HepG2 (cell line): ENCODE measurements around the gene HECA. TPM values are rescaled to one million over a fixed set of nuclear protein-coding genes. Genes with fewer than 3 reads are reported as not detected.

ENCODE experiments used
- ATAC-seq: fragments of 200-7000 bp; cut with Tn5 transposase; 3 replicates; pipeline ENCODE4 v1.9.1; 2020; ENCODE audit warnings: mild to moderate bottlenecking, moderate library complexity
- BruUV-seq: library from RNA; stranded (reverse); fragments of 400-500 nt; replicated peaks from 2 replicates; lab custom pipeline; 2021; lab: Mats Ljungman, UMichigan
- CTCF ChIA-PET: fragments of 300-600 bp; formaldehyde crosslinking; extraction: SDS; loops from one replicate; lab custom pipeline; 2021; ENCODE audit warnings: low total read pairs, inconsistent platforms, low intra/inter-chr PET ratio; lab: Yijun Ruan, JAX
- POLR2A ChIA-PET: fragments of 350-600 bp; sonication (Branson Sonifier 250); formaldehyde crosslinking; loops from one replicate; lab custom pipeline; 2020; ENCODE audit warnings: antibody characterized with exemption, inconsistent platforms; lab: Yijun Ruan, JAX
- DNase-seq: peaks from one replicate; pipeline ENCODE4 v3.0.0-alpha.2; 2015; ENCODE audit warnings: low spot score
- FAIRE-seq: peaks from 3 replicates; lab custom pipeline; 2011; peaks lifted over from hg19 to GRCh38; lab: Jason Lieb, UNC
- H2AFZ ChIP-seq: one replicate; pipeline ENCODE4 v1.6.1; 2011; ENCODE audit warnings: low read length, inconsistent platforms
- H3K27ac ChIP-seq: fragments of 300-600 bp; 3 replicates; pipeline ENCODE4 v1.8.0; 2011; ENCODE audit warnings: mixed run types, mild to moderate bottlenecking, mixed read lengths, low read length, inconsistent platforms; ENCODE audit not compliant: insufficient read depth; ENCODE audit errors: extremely low read length
- H3K27me3 ChIP-seq, 2 experiments: fragments of 200-600 bp in 1 of 2; 2 replicates in 1 of 2; 3 replicates in 1 of 2; pipeline versions ENCODE4 v1.6.0 to v1.8.0; 2011; ENCODE audit warnings: low read length in 2 of 2, mild to moderate bottlenecking in 2 of 2, moderate library complexity in 2 of 2, inconsistent platforms in 1 of 2; ENCODE audit not compliant: insufficient read depth in 2 of 2, control insufficient read depth in 1 of 2
- H3K36me3 ChIP-seq, 2 experiments: fragments of 200-600 bp in 1 of 2; replicated peaks in 1 of 2; 2 replicates in 1 of 2; 3 replicates in 1 of 2; pipeline versions ENCODE4 v1.5.1 to v1.8.0; 2011; ENCODE audit warnings: low read length in 2 of 2, inconsistent platforms in 1 of 2; ENCODE audit not compliant: insufficient read depth in 2 of 2, control insufficient read depth in 1 of 2
- H3K4me1 ChIP-seq: 2 replicates; pipeline ENCODE4 v1.5.1; 2012; ENCODE audit warnings: low read length, inconsistent platforms; ENCODE audit not compliant: insufficient read depth
- H3K4me2 ChIP-seq: 2 replicates; pipeline ENCODE4 v1.6.0; 2011; ENCODE audit warnings: low read depth, low read length, inconsistent platforms
- H3K4me3 ChIP-seq, 3 experiments: fragments of 200-600 bp in 1 of 3; sonication (generic), shearing (Covaris generic) in 1 of 3; replicated peaks in 1 of 3; 2 replicates each; pipeline ENCODE4 v1.5.1; 2011 to 2016; ENCODE audit warnings: low read length in 3 of 3, inconsistent platforms in 2 of 3, low read depth in 2 of 3, mild to moderate bottlenecking in 2 of 3, control low read depth in 1 of 3, mixed read lengths in 1 of 3; ENCODE audit not compliant: insufficient read depth in 1 of 3
- H3K79me2 ChIP-seq: one replicate; pipeline ENCODE4 v1.6.1; 2011; ENCODE audit warnings: low read length, inconsistent platforms; ENCODE audit not compliant: insufficient read depth
- H3K9ac ChIP-seq: 2 replicates; pipeline ENCODE4 v1.6.0; 2011; ENCODE audit warnings: mild to moderate bottlenecking, low read depth, low read length, inconsistent platforms; ENCODE audit not compliant: insufficient read depth
- H3K9me3 ChIP-seq: 2 replicates; pipeline ENCODE4 v1.5.1; 2012; ENCODE audit warnings: mild to moderate bottlenecking, low read length
- H4K20me1 ChIP-seq: 2 replicates; pipeline ENCODE4 v1.6.0; 2011; ENCODE audit warnings: inconsistent platforms, mild to moderate bottlenecking, low read length, moderate library complexity; ENCODE audit not compliant: insufficient read depth
- CAMTA2 ChIP-seq: sonication (generic); formaldehyde crosslinking; IDR thresholded peaks from 2 replicates; pipeline ENCODE4 v1.4.0; 2020; ENCODE audit warnings: mild to moderate bottlenecking, missing genetic modification reagents, borderline replicate concordance
- HOXA7 ChIP-seq: sonication (generic); formaldehyde crosslinking; IDR thresholded peaks from 2 replicates; pipeline ENCODE4 v1.8.1; 2022; ENCODE audit warnings: mild to moderate bottlenecking, missing genetic modification reagents, moderate library complexity
- SCMH1 ChIP-seq: sonication (generic); formaldehyde crosslinking; IDR thresholded peaks from 2 replicates; pipeline ENCODE4 v1.9.0; 2021; ENCODE audit warnings: missing genetic modification reagents, mild to moderate bottlenecking, borderline replicate concordance
- SIX4 ChIP-seq: sonication (generic); formaldehyde crosslinking; IDR thresholded peaks from 2 replicates; pipeline ENCODE4 v1.4.0; 2020; ENCODE audit warnings: missing genetic modification reagents
- TCF7 ChIP-seq: sonication (generic); IDR thresholded peaks from 2 replicates; pipeline ENCODE4 v1.6.1; 2016; ENCODE audit warnings: antibody characterized with exemption, low read depth
- YEATS2 ChIP-seq: sonication (generic); formaldehyde crosslinking; IDR thresholded peaks from 2 replicates; pipeline ENCODE4 v1.4.0; 2020; ENCODE audit warnings: missing genetic modification reagents, borderline replicate concordance
- ZFP36L2 ChIP-seq: sonication (generic); formaldehyde crosslinking; IDR thresholded peaks from 2 replicates; pipeline ENCODE4 v1.4.0; 2020; ENCODE audit warnings: missing genetic modification reagents
- ZFP90 ChIP-seq: sonication (generic); formaldehyde crosslinking; IDR thresholded peaks from 2 replicates; pipeline ENCODE4 v1.8.0; 2022; ENCODE audit warnings: missing genetic modification reagents, mild to moderate bottlenecking, inconsistent platforms, borderline replicate concordance
- ZNF264 ChIP-seq: sonication (generic); formaldehyde crosslinking; IDR thresholded peaks from 2 replicates; pipeline ENCODE4 v1.4.0; 2020; ENCODE audit warnings: missing genetic modification reagents
- ZNF44 ChIP-seq: sonication (generic); formaldehyde crosslinking; IDR thresholded peaks from 2 replicates; pipeline ENCODE4 v1.5.1; 2020; ENCODE audit warnings: mild to moderate bottlenecking, missing genetic modification reagents
- ZNF510 ChIP-seq: sonication (generic); formaldehyde crosslinking; IDR thresholded peaks from 2 replicates; pipeline ENCODE4 v1.4.0; 2020; ENCODE audit warnings: low read depth, mild to moderate bottlenecking, missing genetic modification reagents
- ZNF629 ChIP-seq: sonication (generic); formaldehyde crosslinking; conservative IDR thresholded peaks from 2 replicates; pipeline ENCODE4 v1.5.0; 2020; ENCODE audit warnings: missing genetic modification reagents
- WGBS: methylation state at CpG from one replicate; pipeline ENCODE4 v1.1.6; 2017; ENCODE audit warnings: low lambda C conversion rate; 5-methylcytosine and 5-hydroxymethylcytosine counted together
- in situ Hi-C: cut with HindIII; loops from 2 replicates; pipeline ENCODE4 v1.10.0; 2017; ENCODE audit warnings: low pct_unique_long_range_greater_than_20kb; ENCODE audit not compliant: extremely low pct_ligation_motif_present
- intact Hi-C: fragments of 100-400 bp; cut with micrococcal nuclease; formaldehyde crosslinking; loops from one replicate; pipeline ENCODE4 v1.10.0; 2022; ENCODE audit not compliant: unreplicated experiment
- polyA plus RNA-seq, 8 experiments: library from polyadenylated mRNA; depleted of rRNA in 3 of 8; stranded (reverse) in 7 of 8; unstranded in 1 of 8; fragments of >200 nt; fragmentation: Illumina TruSeq in 4 of 8; extraction: Trizol in 4 of 8; gene quantifications; 2 replicates each; pipeline versions ENCODE4 v1.2.1 to v1.2.3, GENCODE V29; 2011 to 2016; ENCODE audit warnings: low read depth in 4 of 8, missing spikeins in 1 of 8, mixed read lengths in 1 of 8; ENCODE audit not compliant: insufficient read depth in 1 of 8
- total RNA-seq, 5 experiments: library from RNA; depleted of rRNA; stranded (reverse); fragments of >200 nt; fragmentation: Illumina TruSeq; extraction: Trizol; gene quantifications; 2 replicates each; pipeline ENCODE4 v1.2.3, GENCODE V29; 2016; ENCODE audit warnings: low read depth in 1 of 5
- TF ChIP-seq, protein P1 (sequence below): IDR thresholded peaks from 2 replicates; pipeline ENCODE4 v1.6.1; 2016

HECA gene
- total and polyA plus RNA-seq, 2 of the 13 experiments (the other 11 are each of a cell fraction or from before 2014, with no cell fraction given): 0.18 to 0.49 TPM

DNA sequence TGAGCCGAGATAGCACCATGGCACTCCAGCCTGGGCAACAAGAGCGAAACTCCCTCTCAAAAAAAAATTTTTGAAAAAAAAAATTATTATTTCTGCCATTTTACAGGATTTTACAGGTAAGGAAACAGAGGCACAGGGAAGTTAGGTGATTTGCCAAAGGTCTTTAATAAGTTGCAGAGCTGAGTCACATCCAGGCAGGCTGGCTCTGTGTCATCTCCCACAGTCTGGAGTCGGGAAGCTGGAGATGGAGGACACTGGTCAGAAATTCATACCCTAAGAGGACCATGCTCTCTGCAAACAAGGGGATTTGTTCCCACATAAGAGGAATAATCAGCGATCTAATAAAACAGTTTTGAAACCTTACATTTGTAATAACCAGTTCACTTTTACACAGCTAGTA, 24.1 kb downstream of the HECA start (continued):
- TF ChIP-seq YEATS2 (CRISPR knock-in tag) (no peak), ZNF44 (CRISPR knock-in tag) (no peak), ZNF629 (CRISPR knock-in tag) (no peak), ZNF510 (CRISPR knock-in tag) (no peak), ZNF264 (CRISPR knock-in tag) (no peak), SIX4 (no peak), SCMH1 (no peak), CAMTA2 (CRISPR knock-in tag) (no peak)

DNA sequence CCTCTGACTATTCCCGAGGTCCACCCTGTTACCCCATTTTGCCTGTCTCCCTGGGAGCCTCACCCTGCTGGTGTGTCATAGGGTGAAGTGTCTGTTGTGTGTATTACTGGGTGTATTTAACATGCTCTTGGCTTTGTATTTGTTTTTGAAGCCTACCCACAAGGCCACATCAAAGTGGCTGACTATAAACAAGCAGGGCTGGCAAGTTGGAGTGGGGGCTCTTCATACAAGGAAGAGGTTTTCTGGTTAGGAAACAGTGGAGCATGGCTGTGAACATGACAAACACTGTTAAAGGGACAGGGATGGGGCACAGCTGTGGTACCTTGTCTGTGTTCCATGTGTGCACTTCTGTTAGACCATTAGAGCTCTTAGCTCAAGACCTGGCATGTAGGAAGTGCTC, 26.3 kb downstream of the HECA start:
- H3K27me3 ChIP-seq: no peaks in the 10 kb centered on the region; a peak in 1 of 5 replicates
- POLR2A ChIA-PET: no interaction called here
- ATAC-seq: no peak

More for the DNA sequence above, 26.3 kb downstream of the HECA start:
- Histone ChIP-seq H3K36me3 (no peaks in the 10 kb centered on the region), H3K9me3 (no peaks in the 10 kb centered on the region), H4K20me1 (no peaks in the 10 kb centered on the region), H3K79me2 (no peaks in the 10 kb centered on the region), H3K4me1 (no peaks in the 10 kb centered on the region), H3K27ac (no peak overlapping the region), H3K4me3 (no peak overlapping the region), H2AFZ (no peak overlapping the region), H3K9ac (no peak overlapping the region), H3K4me2 (no peak overlapping the region)
- no TSS peak for BruUV-seq
- in situ Hi-C loops: no loop called here
- FAIRE-seq: no peak
- TF ChIP-seq HOXA7 (CRISPR knock-in tag) (no peak), ZFP36L2 (CRISPR knock-in tag) (no peak), ZFP90 (no peak), TCF7 (peak; percentile 41; the same call in 1 of the 2 replicates)
- TF ChIP-seq, protein P1, sequence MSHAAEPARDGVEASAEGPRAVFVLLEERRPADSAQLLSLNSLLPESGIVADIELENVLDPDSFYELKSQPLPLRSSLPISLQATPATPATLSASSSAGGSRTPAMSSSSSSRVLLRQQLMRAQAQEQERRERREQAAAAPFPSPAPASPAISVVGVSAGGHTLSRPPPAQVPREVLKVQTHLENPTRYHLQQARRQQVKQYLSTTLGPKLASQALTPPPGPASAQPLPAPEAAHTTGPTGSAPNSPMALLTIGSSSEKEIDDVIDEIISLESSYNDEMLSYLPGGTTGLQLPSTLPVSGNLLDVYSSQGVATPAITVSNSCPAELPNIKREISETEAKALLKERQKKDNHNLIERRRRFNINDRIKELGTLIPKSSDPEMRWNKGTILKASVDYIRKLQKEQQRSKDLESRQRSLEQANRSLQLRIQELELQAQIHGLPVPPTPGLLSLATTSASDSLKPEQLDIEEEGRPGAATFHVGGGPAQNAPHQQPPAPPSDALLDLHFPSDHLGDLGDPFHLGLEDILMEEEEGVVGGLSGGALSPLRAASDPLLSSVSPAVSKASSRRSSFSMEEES (CRISPR knock-in tag): no peak
- DNase-seq: peak; percentile 5
- 0% methylated on average over 1 of the region's 1 CpG for WGBS
- CTCF ChIA-PET: no interaction called here
- intact Hi-C loops: no loop called here
